CD14-positive monocyte (primary cell): ENCODE results near the gene FCN3. TPM values are rescaled to one million over a fixed set of nuclear protein-coding genes. Genes with fewer than 3 reads are reported as not detected.

ENCODE experiments used
- DNase-seq, 3 donors: peaks; one replicate each; pipeline ENCODE4 v3.0.0-alpha.2; 2011 to 2022
- H2AFZ ChIP-seq: 2 replicates; pipeline ENCODE4 v1.6.0; 2012; ENCODE audit warnings: mild to moderate bottlenecking, low read depth, low read length, inconsistent platforms; ENCODE audit not compliant: insufficient read depth, poor library complexity, severe bottlenecking
- H3K27ac ChIP-seq, 2 donors: 1 replicate in 1 of 2; 2 replicates in 1 of 2; pipeline ENCODE4 v1.5.1; 2012 to 2013; ENCODE audit warnings: low read length in 2 of 2, control low read depth in 1 of 2, inconsistent platforms in 1 of 2, low read depth in 1 of 2, mild to moderate bottlenecking in 1 of 2
- H3K27me3 ChIP-seq, 2 donors: one replicate each; pipeline versions ENCODE4 v1.6.0 to v1.6.1; 2011 to 2013; ENCODE audit warnings: low read length in 2 of 2; ENCODE audit not compliant: control insufficient read depth in 2 of 2, insufficient read depth in 2 of 2
- H3K36me3 ChIP-seq, 2 donors: replicated peaks in 1 of 2; 1 replicate in 1 of 2; 2 replicates in 1 of 2; pipeline versions ENCODE4 v1.5.1 to v1.6.1; 2012 to 2013; ENCODE audit warnings: low read length in 2 of 2, control low read depth in 1 of 2, inconsistent platforms in 1 of 2, mild to moderate bottlenecking in 1 of 2; ENCODE audit not compliant: insufficient read depth in 2 of 2, control insufficient read depth in 1 of 2
- H3K4me1 ChIP-seq, 2 donors: 1 replicate in 1 of 2; 2 replicates in 1 of 2; pipeline versions ENCODE4 v1.5.1 to v1.6.1; 2012 to 2013; ENCODE audit warnings: low read length in 2 of 2, control low read depth in 1 of 2, inconsistent platforms in 1 of 2, mild to moderate bottlenecking in 1 of 2, moderate library complexity in 1 of 2; ENCODE audit not compliant: insufficient read depth in 2 of 2, control insufficient read depth in 1 of 2
- H3K4me2 ChIP-seq: replicated peaks from 2 replicates; pipeline ENCODE3; 2012; ENCODE audit warnings: low read length, moderate library complexity, mild to moderate bottlenecking; ENCODE audit not compliant: poor library complexity, severe bottlenecking; ENCODE audit errors: extremely low read depth
- H3K4me3 ChIP-seq, 3 experiments: fragments of 200-600 bp in 1 of 3; sonication (generic) in 1 of 3; replicated peaks in 1 of 3; 1 replicate in 2 of 3; 2 replicates in 1 of 3; pipeline ENCODE4 v1.5.1; 2011 to 2013; ENCODE audit warnings: low read length in 3 of 3, mild to moderate bottlenecking in 3 of 3, control low read depth in 2 of 3, low read depth in 2 of 3, inconsistent platforms in 1 of 3, moderate library complexity in 1 of 3
- H3K79me2 ChIP-seq: 2 replicates; pipeline ENCODE4 v1.6.0; 2012; ENCODE audit warnings: mild to moderate bottlenecking, control low read depth, inconsistent platforms, low read length, moderate library complexity; ENCODE audit not compliant: insufficient read depth
- H3K9ac ChIP-seq: 2 replicates; pipeline ENCODE4 v1.6.0; 2017; ENCODE audit warnings: low read length, mild to moderate bottlenecking; ENCODE audit not compliant: insufficient read depth, poor library complexity, severe bottlenecking
- H3K9me3 ChIP-seq, 2 donors: replicated peaks in 1 of 2; 1 replicate in 1 of 2; 2 replicates in 1 of 2; pipeline versions ENCODE4 v1.5.1 to v1.6.1; 2012 to 2013; ENCODE audit warnings: low read length in 2 of 2, control low read depth in 1 of 2; ENCODE audit not compliant: control insufficient read depth in 1 of 2, insufficient read depth in 1 of 2
- H4K20me1 ChIP-seq: 2 replicates; pipeline ENCODE4 v1.6.0; 2012; ENCODE audit warnings: mild to moderate bottlenecking, low read length, control low read depth, moderate library complexity; ENCODE audit not compliant: insufficient read depth
- H3K27ac Mint-ChIP-seq, 7 donors: one replicate each; pipeline ENCODE4 v1.8.0; 2020; ENCODE audit warnings: mild to moderate bottlenecking in 7 of 7, mixed read lengths in 7 of 7, moderate library complexity in 6 of 7, inconsistent platforms in 2 of 7
- H3K27me3 Mint-ChIP-seq, 3 donors: one replicate each; pipeline ENCODE4 v1.8.0; 2021 to 2022; ENCODE audit warnings: low read depth in 3 of 3, mild to moderate bottlenecking in 3 of 3, mixed read lengths in 3 of 3, moderate library complexity in 3 of 3, inconsistent platforms in 1 of 3
- H3K36me3 Mint-ChIP-seq, 2 donors: one replicate each; pipeline ENCODE4 v1.8.0; 2020; ENCODE audit warnings: mixed read lengths in 2 of 2, inconsistent platforms in 1 of 2, mild to moderate bottlenecking in 1 of 2
- H3K4me1 Mint-ChIP-seq: one replicate; pipeline ENCODE4 v1.8.0; 2020; ENCODE audit warnings: mild to moderate bottlenecking, mixed read lengths
- H3K4me3 Mint-ChIP-seq, 2 donors: one replicate each; pipeline ENCODE4 v1.8.0; 2020; ENCODE audit warnings: mild to moderate bottlenecking in 2 of 2, mixed read lengths in 2 of 2, moderate library complexity in 1 of 2
- H3K9me3 Mint-ChIP-seq, 7 donors: one replicate each; pipeline ENCODE4 v1.8.0; 2020 to 2022; ENCODE audit warnings: mixed read lengths in 7 of 7, mild to moderate bottlenecking in 6 of 7, moderate library complexity in 6 of 7, inconsistent platforms in 2 of 7
- whole genome bisulfite sequencing: methylation state at CpG from one replicate; pipeline ENCODE4 v1.1.5; 2013; ENCODE audit warnings: missing lambda C conversion rate; ENCODE audit not compliant: insufficient coverage; 5-methylcytosine and 5-hydroxymethylcytosine counted together
- intact Hi-C, 2 donors: fragments of 100-400 bp; cut with micrococcal nuclease; formaldehyde crosslinking; loops; one replicate each; pipeline versions ENCODE4 v1.15.0 to v1.15.1; 2023
- polyA plus RNA-seq, 3 donors: library from polyadenylated mRNA; depleted of rRNA in 1 of 3; unstranded in 2 of 3; stranded (reverse) in 1 of 3; fragments of 300-500 nt in 2 of 3; fragments of >200 nt in 1 of 3; fragmentation: Illumina TruSeq in 2 of 3; gene quantifications; 1 replicate in 2 of 3; 2 replicates in 1 of 3; pipeline ENCODE4 v1.2.3, GENCODE V29; 2012 to 2021
- TF ChIP-seq, protein P1 (sequence below): fragments of 200-600 bp; IDR thresholded peaks from one replicate; pipeline ENCODE4 v1.8.0; 2022; ENCODE audit warnings: antibody characterized with exemption, mild to moderate bottlenecking

The FCN3 gene
- polyA plus RNA-seq, 3 donors: not detected

DNA sequence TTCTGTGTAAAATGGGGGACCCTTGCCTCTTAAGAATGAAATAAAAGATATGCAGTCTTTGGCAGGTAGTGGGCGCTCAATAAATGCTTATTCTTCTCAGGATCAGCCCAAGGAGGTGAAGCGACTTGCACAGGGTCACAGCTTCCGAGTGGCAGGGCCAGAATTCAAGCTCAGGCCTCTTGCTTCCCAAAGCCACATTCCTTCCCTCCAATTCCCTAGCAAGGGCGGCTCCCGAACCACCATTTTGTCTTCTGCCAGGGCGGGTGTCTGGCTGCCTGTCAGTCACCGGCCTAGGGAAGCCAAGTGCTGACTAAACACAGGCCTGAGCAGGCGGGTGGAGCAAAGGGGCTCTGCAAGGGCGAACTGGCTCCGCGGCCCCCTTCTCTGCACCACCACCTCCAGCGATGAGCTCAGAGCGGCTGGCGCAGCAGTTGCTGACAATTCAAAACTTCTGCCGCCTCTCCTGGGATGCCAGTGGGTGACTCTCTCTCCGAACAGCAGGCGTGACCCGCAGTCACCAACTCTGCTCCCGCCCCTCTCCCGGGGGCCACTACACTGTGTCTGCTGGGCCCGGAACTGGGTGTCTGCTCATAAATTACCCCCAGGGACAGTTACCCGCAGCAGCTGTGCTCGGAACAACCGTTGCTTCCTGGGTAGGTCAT is 28.6 kb upstream of the FCN3 start:
- Histone ChIP-seq H2AFZ (no peak overlapping the region), H3K36me3 (peaks cover 26 to 27% of the 10 kb centered on the region in 2 donors), H3K27ac (peak overlapping the region; percentile 27 to 33), H3K9ac (no peak overlapping the region), H3K79me2 (no peaks in the 10 kb centered on the region), H3K4me2 (peak overlapping the region; percentile 8), H3K27me3 (no peaks in the 10 kb centered on the region), H3K4me3 (no peak overlapping the region), H3K9me3 (no peaks in the 10 kb centered on the region), H4K20me1 (peaks cover 78% of the 10 kb centered on the region), H3K4me1 (peaks cover 26 to 32% of the 10 kb centered on the region in 2 donors)
- Mint-ChIP-seq H3K4me1 (peaks cover 40% of the 10 kb centered on the region), H3K27ac (peak overlapping the region; percentile 22 to 89 (median 79)), H3K36me3 (peaks cover 26 to 37% of the 10 kb centered on the region in 2 donors), H3K27me3 (peaks cover 0 to 5% (median 2%) of the 10 kb centered on the region in 3 donors), H3K9me3 (no peaks in the 10 kb centered on the region), H3K4me3 (no peak overlapping the region)
- TF ChIP-seq, protein P1, sequence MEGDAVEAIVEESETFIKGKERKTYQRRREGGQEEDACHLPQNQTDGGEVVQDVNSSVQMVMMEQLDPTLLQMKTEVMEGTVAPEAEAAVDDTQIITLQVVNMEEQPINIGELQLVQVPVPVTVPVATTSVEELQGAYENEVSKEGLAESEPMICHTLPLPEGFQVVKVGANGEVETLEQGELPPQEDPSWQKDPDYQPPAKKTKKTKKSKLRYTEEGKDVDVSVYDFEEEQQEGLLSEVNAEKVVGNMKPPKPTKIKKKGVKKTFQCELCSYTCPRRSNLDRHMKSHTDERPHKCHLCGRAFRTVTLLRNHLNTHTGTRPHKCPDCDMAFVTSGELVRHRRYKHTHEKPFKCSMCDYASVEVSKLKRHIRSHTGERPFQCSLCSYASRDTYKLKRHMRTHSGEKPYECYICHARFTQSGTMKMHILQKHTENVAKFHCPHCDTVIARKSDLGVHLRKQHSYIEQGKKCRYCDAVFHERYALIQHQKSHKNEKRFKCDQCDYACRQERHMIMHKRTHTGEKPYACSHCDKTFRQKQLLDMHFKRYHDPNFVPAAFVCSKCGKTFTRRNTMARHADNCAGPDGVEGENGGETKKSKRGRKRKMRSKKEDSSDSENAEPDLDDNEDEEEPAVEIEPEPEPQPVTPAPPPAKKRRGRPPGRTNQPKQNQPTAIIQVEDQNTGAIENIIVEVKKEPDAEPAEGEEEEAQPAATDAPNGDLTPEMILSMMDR: no peak
- DNase-seq: peak in 2 of 3 donors; percentile 25 to 29
- intact Hi-C loops: loop anchor here in 1 of 2 donors (5.0 to 10.0 kb wide), 2 partner anchors 199 to 262 kb away; partner anchors contain the start of gene AHDC1
- WGBS: 4% methylated on average over 20 of the region's 24 CpGs

DNA sequence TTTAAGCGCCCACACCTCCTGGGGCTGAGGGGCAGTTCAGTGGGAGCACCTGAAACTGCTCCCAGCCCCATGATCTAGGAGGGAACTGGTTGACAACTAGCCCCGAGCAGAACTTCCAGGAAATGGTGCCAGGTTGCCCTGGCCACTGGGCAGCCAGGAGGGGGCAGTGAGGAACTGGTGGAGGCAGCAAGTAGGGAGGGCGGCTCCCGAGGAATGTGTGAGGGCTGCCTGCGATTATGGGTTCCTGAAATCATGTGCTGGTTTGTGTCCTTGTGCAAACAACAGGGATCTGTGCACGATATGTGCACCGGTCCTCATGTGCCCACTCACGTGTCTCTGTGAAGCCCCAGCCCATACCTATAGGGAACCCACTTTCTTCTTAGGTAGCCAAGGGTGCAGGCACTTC is 27.7 kb upstream of the FCN3 start:
- TF ChIP-seq, protein P1: peak; percentile 66
- peaks cover 17 to 19% of the 10 kb centered on the region in 2 donors for H3K36me3 ChIP-seq
- peak overlapping the region in 3 of 7 donors; percentile 30 to 77 (median 69) for H3K27ac Mint-ChIP-seq
- no peak overlapping the region for H3K9ac ChIP-seq
- peaks cover 26 to 32% of the 10 kb centered on the region in 2 donors for H3K4me1 ChIP-seq
- H3K36me3 Mint-ChIP-seq: peaks cover 18 to 28% of the 10 kb centered on the region in 2 donors
- H3K9me3 ChIP-seq: no peaks in the 10 kb centered on the region
- H3K27me3 ChIP-seq: no peaks in the 10 kb centered on the region
- DNase-seq: peak; percentile 50 to 64 (median 56)
- H3K27me3 Mint-ChIP-seq: peaks cover 0 to 5% (median 2%) of the 10 kb centered on the region in 3 donors
- H3K4me3 ChIP-seq: no peak overlapping the region
- H3K79me2 ChIP-seq: no peaks in the 10 kb centered on the region
- H2AFZ ChIP-seq: no peak overlapping the region
- peak overlapping the region in 1 of 2 donors; percentile 33 for H3K27ac ChIP-seq
- H3K4me2 ChIP-seq: peak overlapping the region; percentile 11
- intact Hi-C loops: loop anchor here in 1 of 2 donors (5.0 to 10.0 kb wide), 2 partner anchors 200 to 262 kb away; partner anchors contain the start of gene AHDC1
- H3K4me1 Mint-ChIP-seq: peaks cover 38% of the 10 kb centered on the region
- H3K9me3 Mint-ChIP-seq: no peaks in the 10 kb centered on the region
- H4K20me1 ChIP-seq: peaks cover 69% of the 10 kb centered on the region
- no peak overlapping the region for H3K4me3 Mint-ChIP-seq
- WGBS: 19% methylated on average over 5 of the region's 8 CpGs
